Measurements from ENCODE around the gene LRPAP1.

The LRPAP1 gene

GRCh38 chr4:3530663-3531254, 1.5 kb downstream of the LRPAP1 start:
- DNase-seq = no peak

- no peak for DNase-seq
These were observed 2.2 kb downstream of the LRPAP1 start for GRCh38 chr4:3530051-3530450.

GRCh38 chr4:3529363-3529762, 2.9 kb downstream of the LRPAP1 start:
- DNase-seq = no peak

- DNase-seq = no peak
These were observed 4.0 kb downstream of the LRPAP1 start for GRCh38 chr4:3527914-3528876.

- no peak for DNase-seq
These were observed 4.9 kb downstream of the LRPAP1 start for GRCh38 chr4:3527101-3527913.

GRCh38 chr4:3526456-3526855, 5.8 kb downstream of the LRPAP1 start:
- no peak for DNase-seq

- no peak for DNase-seq
These were observed 6.4 kb downstream of the LRPAP1 start for GRCh38 chr4:3525532-3526430.

- DNase-seq = no peak
These were observed 7.3 kb downstream of the LRPAP1 start for GRCh38 chr4:3524920-3525319.

GRCh38 chr4:3524349-3524748, 7.9 kb downstream of the LRPAP1 start:
- DNase-seq = no peak

GRCh38 chr4:3523628-3524221, 8.5 kb downstream of the LRPAP1 start:
- DNase-seq = no peak

- DNase-seq = no peak
These were observed 9.0 kb downstream of the LRPAP1 start for GRCh38 chr4:3523146-3523627.

- no peak for DNase-seq
These were observed 9.6 kb downstream of the LRPAP1 start for GRCh38 chr4:3522651-3523050.

GRCh38 chr4:3522326-3522640, 9.9 kb downstream of the LRPAP1 start:
- no peak for DNase-seq

- DNase-seq = no peak
These were observed 10.4 kb downstream of the LRPAP1 start for GRCh38 chr4:3521621-3522325.

- no peak for DNase-seq
These were observed 11.2 kb downstream of the LRPAP1 start for GRCh38 chr4:3520796-3521600.

GRCh38 chr4:3520276-3520675, 11.9 kb downstream of the LRPAP1 start:
- DNase-seq = no peak

- no peak for DNase-seq
These were observed 12.6 kb downstream of the LRPAP1 start for GRCh38 chr4:3519468-3520264.

GRCh38 chr4:3518941-3519340, 13.3 kb downstream of the LRPAP1 start:
- no peak for DNase-seq

- no peak for DNase-seq
These were observed 13.7 kb downstream of the LRPAP1 start for GRCh38 chr4:3518511-3518880.
